Choroid plexus epithelial cell (primary cell): ENCODE data around the gene PCYT2.

Experiments
- DNase-seq: peaks from one replicate; pipeline ENCODE4 v3.0.0-alpha.2; 2010; ENCODE audit warnings: low read depth
- H3K4me3 ChIP-seq: 2 replicates; pipeline ENCODE4 v1.5.1; 2011; ENCODE audit warnings: low read depth, mild to moderate bottlenecking, control low read depth, low read length, moderate library complexity
- CTCF ChIP-seq: conservative IDR thresholded peaks from 2 replicates; pipeline ENCODE4 v1.5.1; 2011; ENCODE audit warnings: low read depth, mild to moderate bottlenecking, control low read depth, inconsistent platforms, low read length, moderate library complexity

PCYT2 gene

DNA sequence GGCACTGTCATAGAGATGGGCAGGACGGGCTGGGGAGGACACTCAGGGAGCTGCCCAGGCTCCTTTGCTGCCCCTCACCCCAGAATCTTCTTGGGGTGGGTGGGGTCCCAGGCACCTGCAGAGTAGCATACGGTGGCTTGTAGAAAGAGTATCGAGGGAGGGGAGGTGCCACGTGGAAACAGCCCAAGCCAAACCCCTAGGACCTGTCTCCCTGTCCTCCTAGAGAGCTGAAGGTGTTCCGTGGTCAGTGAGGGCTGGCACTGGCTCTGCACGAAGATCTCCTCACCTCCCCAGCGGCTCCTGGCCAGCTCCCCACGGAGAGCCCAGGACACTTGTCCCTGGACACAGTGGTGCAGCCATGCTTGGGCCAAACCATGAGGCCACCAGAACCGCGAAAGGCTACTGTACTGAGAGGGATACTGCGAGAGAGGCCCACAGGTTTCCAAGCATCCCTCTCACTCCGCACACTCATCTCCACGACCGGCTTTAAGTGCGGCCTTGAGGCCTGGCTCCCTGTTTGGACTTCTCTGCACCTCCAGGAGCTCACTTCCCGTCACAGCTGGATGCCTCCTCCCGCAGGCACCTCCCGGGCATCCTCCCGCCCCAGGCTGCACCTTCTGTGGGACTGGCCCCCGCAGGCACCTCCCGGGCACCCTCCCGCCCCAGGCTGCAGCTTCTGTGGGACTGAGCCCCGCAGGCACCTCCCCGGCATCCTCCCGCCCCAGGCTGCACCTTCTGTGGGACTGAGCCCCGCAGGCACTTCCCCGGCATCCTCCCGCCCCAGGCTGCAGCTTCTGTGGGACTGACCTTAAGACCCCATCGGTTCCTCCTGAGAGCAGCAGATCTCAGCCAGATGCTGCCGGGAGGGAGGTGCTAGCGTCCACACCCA lies 18.3 kb upstream of the PCYT2 start:
- no peak overlapping the region for H3K4me3 ChIP-seq
- TF ChIP-seq CTCF: no peak
- DNase-seq: no peak

- TF ChIP-seq CTCF: no peak
- peak overlapping the region; percentile 77 for H3K4me3 ChIP-seq
- no peak for DNase-seq
Observed at GRCh38 chr17:81928544-81929252, 17.5 kb upstream of the PCYT2 start.

DNA sequence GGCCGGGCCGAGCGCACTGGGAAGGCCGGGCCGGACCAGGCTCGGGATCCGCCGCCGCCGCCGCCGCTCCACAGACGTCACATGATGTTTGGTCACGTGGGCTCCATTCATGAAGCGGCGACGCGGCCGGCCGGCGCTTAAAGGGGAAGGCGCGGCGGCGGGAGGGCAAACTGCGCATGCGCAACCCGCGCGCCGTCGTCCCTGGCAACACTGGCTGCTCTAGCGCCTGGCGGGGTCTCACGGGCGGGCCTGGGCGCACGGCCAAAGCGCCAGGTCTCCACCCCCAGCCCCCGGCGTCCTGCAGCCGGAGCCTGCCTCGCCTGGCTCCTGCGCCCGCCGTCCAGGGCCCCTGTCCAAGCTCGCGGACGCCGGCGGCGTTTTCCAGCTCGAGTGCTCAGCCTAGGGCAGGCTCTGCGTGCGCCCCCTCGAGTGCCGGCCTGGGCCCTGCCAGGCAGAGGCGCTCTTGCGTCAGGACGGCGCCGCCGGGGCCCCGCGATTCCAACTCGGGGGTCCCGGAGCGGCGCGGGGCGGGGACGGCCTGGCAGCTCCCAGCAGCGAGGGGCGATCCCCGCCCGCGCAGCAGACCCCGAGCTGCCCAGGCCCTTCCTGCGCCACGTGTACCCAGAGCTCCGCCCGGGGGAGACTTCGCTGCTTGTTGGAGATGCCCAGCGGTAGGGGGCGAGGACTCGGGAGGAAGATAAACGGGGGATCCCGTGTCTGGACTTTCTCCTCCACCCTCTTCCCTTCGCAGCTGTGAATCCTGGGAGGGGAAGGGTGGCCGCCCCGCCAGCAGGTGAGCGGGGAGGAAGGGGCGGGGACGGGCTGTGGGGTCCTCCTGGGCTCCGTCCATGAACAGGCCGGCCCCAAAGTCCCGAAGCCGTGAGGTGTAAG lies 16.7 kb upstream of the PCYT2 start, which contains the start of gene MAFG:
Gene MAFG (minus strand): TSS at position 83 of the 891 bp plus-strand sequence. CDS start 4,550 bp downstream, outside the sequence.
- peak within 1 kb of the TSS; percentile 77 for H3K4me3 ChIP-seq
- TF ChIP-seq CTCF: peak; percentile 28
- peak; percentile 95 for DNase-seq

DNA sequence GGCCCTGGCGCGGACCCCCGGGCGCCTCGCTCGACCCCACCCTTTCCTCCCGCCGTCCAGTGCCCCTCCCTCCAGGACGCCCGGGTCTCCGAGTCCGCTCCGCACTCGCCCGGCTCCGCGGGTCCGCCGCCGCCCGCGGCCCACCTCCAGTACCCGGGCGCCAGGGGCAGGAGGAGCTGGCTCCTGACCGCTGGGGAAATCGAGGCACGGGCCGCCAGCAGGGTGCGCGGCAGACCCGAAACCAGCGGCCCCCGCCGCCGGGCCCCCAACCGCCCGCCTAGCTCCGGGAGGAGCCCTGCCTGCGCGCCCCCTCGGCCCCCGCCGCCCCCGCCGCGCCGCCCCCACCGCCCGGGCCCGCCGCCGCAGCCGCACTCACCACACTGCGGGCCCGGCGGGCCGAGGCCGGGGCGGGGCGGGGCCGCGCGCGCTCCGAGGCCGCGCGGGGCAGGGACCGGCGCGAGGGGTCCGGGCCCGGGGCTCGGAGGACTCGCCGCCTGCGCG lies 16.0 kb upstream of the PCYT2 start:
- DNase-seq: no peak
- peak overlapping the region; percentile 77 for H3K4me3 ChIP-seq

DNA sequence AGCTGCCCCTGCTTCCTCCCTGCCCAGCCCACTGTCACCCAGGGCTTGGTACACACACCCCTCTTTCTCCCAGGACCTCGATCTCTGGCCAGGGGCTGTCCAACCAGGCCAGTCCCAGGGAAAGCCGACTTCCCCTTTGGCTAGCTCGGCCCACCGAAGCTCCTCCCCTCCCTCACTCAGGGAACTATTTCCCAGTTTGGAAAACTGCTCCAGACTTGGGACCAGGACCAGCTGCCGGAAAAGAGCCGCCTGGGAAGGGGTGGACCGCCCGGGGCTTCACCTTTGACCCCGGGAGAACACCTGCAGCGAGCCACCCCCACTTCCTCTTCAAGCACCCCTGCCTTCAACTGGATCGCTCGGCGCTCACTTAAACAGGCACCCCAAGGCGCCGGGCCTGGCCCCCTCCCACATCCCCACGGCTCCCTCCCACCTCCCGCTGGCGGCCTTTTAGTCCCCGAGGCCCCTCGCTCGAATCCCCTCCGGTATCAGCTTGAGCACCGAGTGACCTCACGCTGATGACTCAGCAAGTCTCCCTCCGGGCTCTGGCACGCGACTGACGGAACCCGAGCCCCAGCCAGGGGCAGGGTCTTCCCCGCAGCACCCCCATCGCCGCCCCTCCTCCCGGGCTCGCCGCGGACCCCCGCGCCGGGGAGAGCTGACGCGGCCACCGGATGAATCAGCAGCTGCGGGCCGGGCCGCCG lies 15.4 kb upstream of the PCYT2 start:
- no peak for TF ChIP-seq CTCF
- H3K4me3 ChIP-seq: peak overlapping the region; percentile 77

More for the DNA sequence above, 16.0 kb upstream of the PCYT2 start:
- TF ChIP-seq CTCF: no peak

GRCh38 chr17:81925860-81926450 lies 14.8 kb upstream of the PCYT2 start:
- DNase-seq: no peak
- no peak for TF ChIP-seq CTCF
- H3K4me3 ChIP-seq: peak overlapping the region; percentile 77

More for the DNA sequence above, 15.4 kb upstream of the PCYT2 start:
- peak; percentile 64 for DNase-seq
